ENCODE results near the gene UTP3.
"Not testable (repeated sequence)": the region's sequence is repeated elsewhere in the genome, so short reads cannot be mapped to it uniquely, and the experiment has no call there.

The UTP3 gene

DNA sequence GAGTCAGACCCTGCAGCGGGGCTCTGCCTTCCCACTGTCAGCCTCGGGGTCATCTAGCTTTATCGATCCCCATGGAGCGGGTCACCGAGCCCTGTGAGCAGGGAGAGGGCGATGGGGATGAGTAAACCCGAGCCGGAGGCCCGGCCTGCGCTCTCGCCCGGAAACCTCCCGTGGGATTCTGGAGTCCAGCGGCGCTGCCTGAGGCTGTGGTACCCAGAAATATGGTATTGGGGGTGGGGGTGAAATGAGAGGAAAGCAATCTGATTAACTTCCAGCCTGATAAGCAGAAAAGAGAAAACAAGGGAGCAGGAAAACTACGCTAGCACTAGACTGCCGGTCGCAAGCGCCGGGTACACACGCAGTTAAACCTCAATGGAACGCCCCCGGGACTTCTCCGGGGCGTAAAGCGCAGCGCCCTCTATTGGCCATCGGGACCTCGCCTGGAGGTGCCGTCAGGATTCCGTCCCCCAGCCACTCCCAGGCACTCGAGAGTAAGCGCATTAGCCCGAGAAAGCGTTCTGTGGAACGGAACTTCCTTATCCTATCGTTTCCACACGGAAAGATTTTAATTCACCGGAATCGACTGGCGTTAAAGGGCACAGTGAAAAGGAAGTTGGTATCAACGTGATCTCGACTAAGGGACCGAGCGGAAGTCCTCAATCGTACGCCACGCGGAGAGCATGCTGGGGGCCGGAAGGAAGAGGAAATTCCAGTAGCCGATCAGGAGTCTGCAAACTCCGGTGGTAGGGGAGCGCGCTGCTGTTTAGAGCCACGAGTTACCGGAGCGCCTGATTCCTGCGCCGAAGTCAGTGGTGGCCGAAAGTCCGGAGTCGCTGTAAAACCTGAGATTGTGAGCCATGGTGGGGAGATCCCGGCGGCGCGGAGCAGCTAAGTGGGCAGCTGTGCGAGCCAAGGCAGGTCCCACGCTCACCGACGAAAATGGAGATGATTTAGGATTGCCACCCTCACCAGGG lies at the start of gene UTP3:
Gene UTP3 (plus strand): TSS at position 712 of the 974 bp plus-strand sequence. CDS start 146 bp downstream, at position 858.
- DNase-seq: peak; percentile 93

- no peak for DNase-seq
Observed at GRCh38 chr4:70640192-70640591, 48.1 kb upstream of the UTP3 start.

GRCh38 chr4:70650741-70651140 lies 37.6 kb upstream of the UTP3 start:
- DNase-seq: not testable (repeated sequence)

DNA sequence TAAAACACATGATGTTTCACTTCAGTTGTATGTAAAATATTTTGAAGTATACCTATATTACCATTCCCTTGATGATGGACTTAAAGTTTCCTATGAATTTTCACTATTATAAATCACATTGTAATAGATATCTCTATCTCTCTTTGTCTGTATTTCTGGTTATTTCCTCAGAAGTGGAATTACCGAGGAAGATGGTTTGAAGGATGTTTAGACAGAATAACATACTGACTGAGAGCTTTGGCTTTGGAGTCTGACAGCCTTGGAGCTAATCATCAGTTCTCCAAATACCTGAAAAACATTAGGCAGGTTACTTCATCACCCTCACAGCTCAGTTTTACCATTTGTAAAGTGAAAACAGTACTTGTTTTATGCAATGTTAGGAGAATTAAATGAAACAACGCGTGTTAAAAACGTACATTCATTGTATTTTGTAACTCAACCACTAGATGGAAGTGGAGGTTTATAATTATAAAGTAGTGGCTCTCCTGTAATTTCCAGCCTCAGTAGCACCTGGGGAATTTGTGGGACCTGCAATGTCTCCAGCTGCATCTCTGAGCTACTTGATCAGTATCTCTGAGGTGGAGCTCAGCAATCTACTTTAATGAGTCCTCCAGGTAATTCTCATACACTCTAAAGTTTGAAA lies 36.3 kb upstream of the UTP3 start:
- no peak for DNase-seq

DNA sequence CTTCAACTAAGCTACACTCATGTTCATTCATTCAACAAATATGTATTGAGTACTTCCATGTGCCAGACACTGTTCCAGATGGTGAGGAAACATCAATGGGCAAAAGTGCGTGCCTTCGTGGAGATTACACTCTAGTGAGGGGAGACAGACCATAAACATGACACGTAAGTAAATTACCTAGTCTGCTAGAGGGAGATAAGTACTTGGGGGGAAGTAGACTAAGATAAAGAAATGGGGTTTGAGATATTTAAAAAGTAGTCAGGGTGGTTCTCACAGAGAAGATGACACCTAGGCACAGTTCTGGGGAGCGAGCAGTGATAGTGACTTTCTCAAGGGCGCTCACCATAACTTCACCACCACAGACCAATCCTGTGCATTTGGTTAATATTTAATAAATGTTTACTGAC lies 33.7 kb upstream of the UTP3 start:
- DNase-seq: no peak

GRCh38 chr4:70657326-70657725 lies 31.0 kb upstream of the UTP3 start:
- no peak for DNase-seq

GRCh38 chr4:70658418-70658817 lies 29.9 kb upstream of the UTP3 start:
- DNase-seq: no peak

DNA sequence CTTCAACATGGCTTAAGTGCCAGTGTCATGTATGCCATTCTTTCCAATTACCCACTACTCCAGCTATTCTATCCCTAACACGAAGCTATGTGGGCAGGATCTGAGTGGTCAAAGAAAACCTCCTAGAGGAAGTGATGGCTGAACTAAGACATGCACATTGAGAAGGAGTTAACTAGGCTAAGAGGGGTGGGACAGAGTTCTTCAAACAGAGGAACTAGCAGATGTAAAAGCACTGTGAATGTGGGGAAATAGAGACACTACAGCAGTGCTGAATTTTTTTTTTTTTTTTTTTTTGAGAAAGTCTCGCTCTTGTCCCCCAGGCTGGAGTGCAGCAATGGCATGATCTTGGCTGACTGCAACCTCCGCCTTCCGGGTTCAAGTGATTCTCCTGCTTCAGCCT lies 28.2 kb upstream of the UTP3 start:
- no peak for DNase-seq

GRCh38 chr4:70661309-70661922 lies 26.9 kb upstream of the UTP3 start:
- DNase-seq: not testable (repeated sequence)

GRCh38 chr4:70666369-70666768 lies 22.0 kb upstream of the UTP3 start, which contains the start of gene JCHAIN:
TSS of gene JCHAIN (minus strand) at chr4:70666508. CDS start at chr4:70666490, 18 bp downstream.
- no peak for DNase-seq

- no peak for DNase-seq
Observed at GRCh38 chr4:70667740-70668535, 20.4 kb upstream of the UTP3 start.

GRCh38 chr4:70670332-70671014 lies 17.9 kb upstream of the UTP3 start:
- no peak for DNase-seq

GRCh38 chr4:70671091-70671490 lies 17.2 kb upstream of the UTP3 start:
- no peak for DNase-seq

- DNase-seq: no peak
Observed at GRCh38 chr4:70674191-70674590, 14.1 kb upstream of the UTP3 start.

- DNase-seq: no peak
Observed at GRCh38 chr4:70674731-70675130, 13.6 kb upstream of the UTP3 start.

DNA sequence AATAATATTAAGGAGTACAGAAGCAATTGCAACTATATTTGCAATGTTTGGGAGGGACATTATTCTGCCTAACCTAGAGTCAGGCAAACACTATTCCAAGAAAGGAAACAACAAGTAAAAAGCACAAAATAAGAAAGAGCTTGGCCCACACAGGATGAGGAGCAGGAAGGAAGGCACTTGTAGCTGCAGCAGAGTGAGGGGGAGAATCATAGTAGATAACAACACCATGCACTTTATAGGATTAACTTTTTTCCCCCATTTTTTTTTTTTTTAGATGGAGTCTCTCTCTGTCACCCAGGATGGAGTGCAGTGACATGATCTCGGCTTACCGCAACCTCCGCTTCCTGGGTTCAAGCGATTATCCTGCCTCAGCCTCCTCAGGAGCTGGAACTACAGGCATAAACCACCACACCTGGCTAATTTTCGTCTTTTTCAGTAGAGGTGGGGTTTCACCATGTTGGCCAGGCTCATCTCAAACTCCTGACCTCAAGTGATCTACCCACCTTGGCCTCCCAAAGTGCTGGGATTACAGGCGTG lies 11.7 kb upstream of the UTP3 start:
- no peak for DNase-seq

DNA sequence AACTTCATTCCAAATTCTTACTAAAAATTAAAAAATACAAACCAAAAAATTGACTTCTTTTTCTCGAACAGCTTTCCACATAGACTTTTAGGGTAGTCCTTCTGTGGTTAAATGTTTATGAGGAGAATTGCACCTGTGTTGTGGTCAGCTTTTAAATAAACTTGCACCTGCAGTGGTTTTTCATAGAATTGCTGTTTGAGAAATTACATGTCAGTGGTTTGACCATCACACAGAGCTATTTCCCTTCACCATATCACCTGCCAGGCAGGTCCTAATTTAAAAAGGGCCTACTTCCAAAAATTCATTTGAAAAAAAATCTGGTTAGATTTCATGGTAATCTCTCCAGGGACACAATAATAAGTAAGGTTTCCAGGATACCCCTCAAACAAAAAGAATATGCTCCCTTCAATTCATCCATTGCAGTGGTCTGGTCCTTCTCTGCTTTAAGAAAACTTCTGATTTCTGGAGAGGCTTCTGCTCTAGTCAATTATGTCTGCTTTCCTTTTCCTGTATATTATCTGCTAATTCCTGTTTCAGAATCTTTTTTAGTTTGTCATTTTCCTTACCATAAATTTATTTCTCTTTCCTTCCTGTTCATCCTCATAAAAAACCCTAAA lies 9.8 kb upstream of the UTP3 start:
- DNase-seq: no peak

DNA sequence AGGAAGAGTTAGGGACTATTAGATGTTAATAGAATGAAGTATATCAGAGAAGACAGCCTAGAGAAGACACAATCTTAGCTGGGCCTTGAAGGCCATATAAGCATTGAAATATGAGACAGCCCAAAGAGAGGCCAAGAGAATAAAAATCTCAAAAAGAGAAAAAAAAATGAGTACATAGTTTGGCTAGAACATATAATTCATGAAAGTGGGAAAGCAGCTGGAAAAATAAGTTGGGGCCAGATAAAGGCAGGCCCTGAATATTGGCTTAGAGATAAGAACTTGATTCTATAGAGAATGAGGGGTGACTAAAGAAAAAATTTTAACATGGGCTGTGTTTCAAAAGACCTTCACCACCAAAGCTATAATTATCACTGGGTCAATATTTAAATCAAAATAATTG lies 7.4 kb upstream of the UTP3 start:
- no peak for DNase-seq

- DNase-seq: no peak
Observed at GRCh38 chr4:70681704-70682103, 6.6 kb upstream of the UTP3 start.

DNA sequence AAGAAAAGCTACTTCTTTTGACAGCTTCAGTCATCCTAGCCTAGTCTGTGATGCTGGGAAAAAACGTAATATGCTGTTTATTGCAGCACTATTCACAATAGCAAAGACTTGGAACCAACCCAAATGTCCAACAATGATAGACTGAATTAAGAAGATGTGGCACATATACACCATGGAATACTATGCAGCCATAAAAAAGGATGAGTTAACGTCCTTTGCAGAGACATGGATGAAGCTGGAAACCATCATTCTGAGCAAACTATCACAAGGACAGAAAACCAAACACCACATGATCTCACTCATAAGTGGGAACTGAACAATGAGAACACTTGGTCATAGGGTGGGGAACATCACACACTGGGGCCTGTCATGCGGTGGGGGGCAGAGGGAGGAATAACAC lies 6.2 kb upstream of the UTP3 start:
- not testable (repeated sequence) for DNase-seq

- no peak for DNase-seq
Observed at GRCh38 chr4:70687392-70687791, 940 bp upstream of the UTP3 start.
